Measurements from ENCODE around the gene TCF7L2.

Gene TCF7L2

GRCh38 chr10:112996462-112996861 is 46.4 kb downstream of the TCF7L2 start:
- H3K27ac ChIP-seq (replicated peaks) = no peak overlapping the region
- TF ChIP-seq GABPA (IDR thresholded peaks at IDR 0.05; ENCODE audit: low read depth) (no peak), CTCF (IDR thresholded peaks at IDR 0.05; ENCODE audit: insufficient read depth, low read length) (no peak), POLR2AphosphoS5 (IDR thresholded peaks at IDR 0.05; ENCODE audit: low read depth) (no peak), SPI1 (IDR thresholded peaks at IDR 0.05; ENCODE audit: borderline replicate concordance, low read depth) (no peak), REST (IDR thresholded peaks at IDR 0.05; ENCODE audit: insufficient replicate concordance, low read depth) (no peak)
- no peak overlapping the region for H3K4me3 ChIP-seq (replicated peaks; ENCODE audit: insufficient read depth, low read length)
- no peaks in the 10 kb centered on the region for H3K27me3 ChIP-seq (ENCODE audit: insufficient read depth, poor library complexity, severe bottlenecking)
- DNase-seq (ENCODE audit: low read depth in 1 of 2, low spot score in 1 of 2) = no peak

GRCh38 chr10:112999102-112999501 is 49.1 kb downstream of the TCF7L2 start:
- no peak overlapping the region for H3K27ac ChIP-seq (replicated peaks)
- H3K27me3 ChIP-seq (ENCODE audit: insufficient read depth, poor library complexity, severe bottlenecking) = no peaks in the 10 kb centered on the region
- H3K4me3 ChIP-seq (replicated peaks; ENCODE audit: insufficient read depth, low read length) = no peak overlapping the region
- no peak for DNase-seq (ENCODE audit: low read depth in 1 of 2, low spot score in 1 of 2)
- no peak for TF ChIP-seq REST (IDR thresholded peaks at IDR 0.05; ENCODE audit: insufficient replicate concordance, low read depth)
- no peak for TF ChIP-seq CTCF (IDR thresholded peaks at IDR 0.05; ENCODE audit: insufficient read depth, low read length)
- no peak for TF ChIP-seq GABPA (IDR thresholded peaks at IDR 0.05; ENCODE audit: low read depth)
- TF ChIP-seq SPI1 (IDR thresholded peaks at IDR 0.05; ENCODE audit: borderline replicate concordance, low read depth) = no peak
- no peak for TF ChIP-seq POLR2AphosphoS5 (IDR thresholded peaks at IDR 0.05; ENCODE audit: low read depth)

- Histone ChIP-seq H3K27me3 (ENCODE audit: insufficient read depth, poor library complexity, severe bottlenecking) (no peaks in the 10 kb centered on the region), H3K27ac (replicated peaks) (no peak overlapping the region), H3K4me3 (replicated peaks; ENCODE audit: insufficient read depth, low read length) (no peak overlapping the region)
- DNase-seq (ENCODE audit: low read depth in 1 of 2, low spot score in 1 of 2) = no peak
- no peak for TF ChIP-seq SPI1 (IDR thresholded peaks at IDR 0.05; ENCODE audit: borderline replicate concordance, low read depth)
These were observed 50.4 kb downstream of the TCF7L2 start for GRCh38 chr10:113000442-113000841.

GRCh38 chr10:113000876-113001598 is 51.0 kb downstream of the TCF7L2 start:
- Histone ChIP-seq H3K27me3 (ENCODE audit: insufficient read depth, poor library complexity, severe bottlenecking) (no peaks in the 10 kb centered on the region), H3K27ac (replicated peaks) (no peak overlapping the region), H3K4me3 (replicated peaks; ENCODE audit: insufficient read depth, low read length) (no peak overlapping the region)
- no peak for DNase-seq (ENCODE audit: low read depth in 1 of 2, low spot score in 1 of 2)
- TF ChIP-seq POLR2AphosphoS5 (IDR thresholded peaks at IDR 0.05; ENCODE audit: low read depth) (no peak), SPI1 (IDR thresholded peaks at IDR 0.05; ENCODE audit: borderline replicate concordance, low read depth) (no peak), REST (IDR thresholded peaks at IDR 0.05; ENCODE audit: insufficient replicate concordance, low read depth) (no peak), CTCF (IDR thresholded peaks at IDR 0.05; ENCODE audit: insufficient read depth, low read length) (no peak)
